ENCODE data around the gene SLC5A5. TPM values are rescaled to one million over a fixed set of nuclear protein-coding genes. Genes with fewer than 3 reads are reported as not detected.
A peak's percentile ranks its signal among the peaks of the same experiment; 100 is the strongest.

Gene SLC5A5
- total RNA-seq, 2 donors from 2014 or later, result 1.2 TPM; not detected in 1

GRCh38 chr19:17835182-17836006 lies 36.4 kb upstream of the SLC5A5 start:
- no peaks in the 10 kb centered on the region for H3K9me3 ChIP-seq
- no peak for DNase-seq (ENCODE audit: low spot score)
- TF ChIP-seq POLR2A (IDR thresholded peaks at IDR 0.05), result no peak
- no peak for TF ChIP-seq CTCF (IDR thresholded peaks at IDR 0.05)
- no peak for TF ChIP-seq POLR2AphosphoS5 (IDR thresholded peaks at IDR 0.05)
- 71% methylated on average over 8 of the region's 8 CpGs for WGBS
- no peaks in the 10 kb centered on the region for H3K27me3 ChIP-seq (replicated peaks; ENCODE audit: insufficient read depth)
- H3K27ac ChIP-seq, result no peak overlapping the region
- no peaks in the 10 kb centered on the region for H3K36me3 ChIP-seq
- intact Hi-C loops (cut with DNase I), result no loop called here
- no peaks in the 10 kb centered on the region for H3K4me1 ChIP-seq (replicated peaks)
- no peak overlapping the region for H3K4me3 ChIP-seq

DNA sequence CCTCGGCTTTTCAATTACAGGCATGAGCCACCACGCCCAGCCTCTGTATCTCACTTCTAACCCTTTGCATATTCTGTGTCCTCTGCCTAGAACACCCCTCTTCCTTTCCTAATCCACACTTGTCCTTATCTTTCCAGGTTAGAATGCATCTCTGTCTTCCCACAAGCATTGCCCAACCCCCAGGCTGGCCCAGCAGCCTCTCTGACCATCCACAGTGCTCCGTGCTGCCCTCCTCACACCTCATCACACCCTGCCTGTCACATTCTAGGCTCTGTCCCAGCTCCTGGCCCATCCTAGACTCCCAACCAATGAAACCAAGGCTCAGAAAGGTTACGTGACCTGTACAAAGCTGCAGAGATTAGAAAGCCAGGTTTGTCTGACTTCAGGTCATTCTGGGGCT lies 35.2 kb upstream of the SLC5A5 start:
- DNase-seq (ENCODE audit: low spot score), result no peak
- no peak overlapping the region for H3K4me3 ChIP-seq
- H3K27me3 ChIP-seq (replicated peaks; ENCODE audit: insufficient read depth), result no peaks in the 10 kb centered on the region
- TF ChIP-seq CTCF (IDR thresholded peaks at IDR 0.05) (no peak), POLR2A (IDR thresholded peaks at IDR 0.05) (no peak)
- 63% methylated on average over 4 of the region's 4 CpGs for WGBS
- H3K4me1 ChIP-seq (replicated peaks), result no peaks in the 10 kb centered on the region
- intact Hi-C loops (cut with DNase I), result no loop called here
- H3K27ac ChIP-seq, result no peak overlapping the region
- H3K9me3 ChIP-seq, result no peaks in the 10 kb centered on the region
- H3K36me3 ChIP-seq, result no peaks in the 10 kb centered on the region

DNA sequence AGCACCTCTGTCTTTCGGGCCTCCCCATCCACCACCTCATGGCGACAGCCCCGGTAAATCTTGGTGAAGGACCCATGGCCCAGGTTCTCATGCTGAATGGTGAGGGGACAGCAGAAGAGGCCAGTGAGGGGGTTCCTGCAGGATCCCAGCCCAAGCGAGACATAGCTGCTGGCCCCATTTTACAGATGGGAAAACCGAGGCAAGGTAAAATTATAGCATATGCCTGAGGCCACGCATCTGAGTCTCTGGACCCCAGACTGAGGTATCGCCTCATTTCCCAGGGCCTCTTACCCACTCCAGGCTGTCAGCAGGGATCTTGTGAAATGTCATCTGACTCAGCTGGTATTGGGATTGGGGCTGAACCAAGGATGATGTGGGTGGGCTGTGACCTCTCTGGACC lies 33.8 kb upstream of the SLC5A5 start:
- intact Hi-C loops (cut with DNase I), result no loop called here
- Histone ChIP-seq H3K9me3 (no peaks in the 10 kb centered on the region), H3K4me3 (no peak overlapping the region), H3K36me3 (no peaks in the 10 kb centered on the region), H3K4me1 (replicated peaks) (peaks cover 3% of the 10 kb centered on the region), H3K27me3 (replicated peaks; ENCODE audit: insufficient read depth) (no peaks in the 10 kb centered on the region), H3K27ac (no peak overlapping the region)
- no peak for DNase-seq (ENCODE audit: low spot score)
- WGBS, result 96% methylated on average over 7 of the region's 7 CpGs
- TF ChIP-seq CTCF (IDR thresholded peaks at IDR 0.05), result no peak
- TF ChIP-seq POLR2AphosphoS5 (IDR thresholded peaks at IDR 0.05), result no peak
- TF ChIP-seq POLR2A (IDR thresholded peaks at IDR 0.05), result no peak

- Histone ChIP-seq H3K36me3 (no peaks in the 10 kb centered on the region), H3K9me3 (no peaks in the 10 kb centered on the region), H3K4me3 (no peak overlapping the region), H3K4me1 (replicated peaks) (peaks cover 3% of the 10 kb centered on the region), H3K27ac (no peak overlapping the region), H3K27me3 (replicated peaks; ENCODE audit: insufficient read depth) (no peaks in the 10 kb centered on the region)
- TF ChIP-seq POLR2A (IDR thresholded peaks at IDR 0.05), result no peak
- TF ChIP-seq CTCF (IDR thresholded peaks at IDR 0.05), result no peak
- no peak for TF ChIP-seq POLR2AphosphoS5 (IDR thresholded peaks at IDR 0.05)
- DNase-seq (ENCODE audit: low spot score), result no peak
- WGBS, result 83% methylated on average over 6 of the region's 6 CpGs
- intact Hi-C loops (cut with DNase I), result no loop called here
Observed at GRCh38 chr19:17840019-17840418, 31.7 kb upstream of the SLC5A5 start.

GRCh38 chr19:17841371-17841809 lies 30.4 kb upstream of the SLC5A5 start:
- H3K36me3 ChIP-seq, result no peaks in the 10 kb centered on the region
- H3K4me3 ChIP-seq, result peak overlapping the region in 1 of 2 donors; percentile 5
- no peak for TF ChIP-seq CTCF (IDR thresholded peaks at IDR 0.05)
- TF ChIP-seq POLR2A (IDR thresholded peaks at IDR 0.05), result no peak
- TF ChIP-seq POLR2AphosphoS5 (IDR thresholded peaks at IDR 0.05), result no peak
- no peaks in the 10 kb centered on the region for H3K9me3 ChIP-seq
- intact Hi-C loops (cut with DNase I), result no loop called here
- H3K27ac ChIP-seq, result no peak overlapping the region
- peaks cover 3% of the 10 kb centered on the region for H3K4me1 ChIP-seq (replicated peaks)
- 15% methylated on average over 30 of the region's 30 CpGs for WGBS
- H3K27me3 ChIP-seq (replicated peaks; ENCODE audit: insufficient read depth), result no peaks in the 10 kb centered on the region
- DNase-seq (ENCODE audit: low spot score), result no peak

Measured in prostate gland (tissue), 2 donors.